ENCODE results near the gene HHAT. TPM values are rescaled to one million over a fixed set of nuclear protein-coding genes. Genes with fewer than 3 reads are reported as not detected.

HHAT gene
- total and polyA plus RNA-seq, 4 donors = 1.9 to 3.9 (median 2.6) TPM

DNA sequence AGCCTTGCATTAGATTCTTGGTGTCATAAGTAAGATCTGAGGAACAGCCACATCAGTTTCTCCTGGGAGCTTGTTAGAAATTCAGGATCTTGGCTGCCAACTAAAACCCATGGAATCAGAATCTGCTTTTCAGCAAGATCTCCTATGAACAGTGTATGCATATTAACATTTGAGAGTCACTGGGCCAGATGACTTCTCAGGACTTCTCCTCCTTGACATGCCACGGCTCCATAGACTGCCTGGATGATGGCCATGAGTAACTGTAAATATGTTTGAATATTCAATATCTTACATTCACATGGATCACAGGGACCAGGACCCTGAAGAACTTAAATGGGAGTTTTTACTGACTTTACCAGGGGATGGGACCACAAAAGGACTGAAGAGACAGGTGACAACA is 148.0 kb downstream of the HHAT start:
- WGBS, 2 donors = 88 to 99% methylated on average over 1 of the region's 1 CpG
- Histone ChIP-seq H3K27ac (ENCODE audit: low read depth in 1 of 2, low read length in 2 of 2) (no peak overlapping the region), H3K27me3 (ENCODE audit: control insufficient read depth in 1 of 2, insufficient read depth in 2 of 2, low read length in 1 of 2) (no peaks in the 10 kb centered on the region), H3K4me3 (ENCODE audit: low read length in 2 of 2) (no peak overlapping the region), H3K9me3 (ENCODE audit: control insufficient read depth, low read length) (no peaks in the 10 kb centered on the region), H3K36me3 (ENCODE audit: control insufficient read depth in 1 of 2, insufficient read depth in 2 of 2, low read length in 1 of 2) (no peaks in the 10 kb centered on the region), H3K4me1 (ENCODE audit: control insufficient read depth in 1 of 2, insufficient read depth in 2 of 2, low read length in 2 of 2) (peaks cover 0 to 2% of the 10 kb centered on the region in 2 donors)
- ATAC-seq (ENCODE audit: low FRiP score) (no peak), DNase-seq (no peak)
- intact Hi-C loops (cut with DNase I) = no loop called here

DNA sequence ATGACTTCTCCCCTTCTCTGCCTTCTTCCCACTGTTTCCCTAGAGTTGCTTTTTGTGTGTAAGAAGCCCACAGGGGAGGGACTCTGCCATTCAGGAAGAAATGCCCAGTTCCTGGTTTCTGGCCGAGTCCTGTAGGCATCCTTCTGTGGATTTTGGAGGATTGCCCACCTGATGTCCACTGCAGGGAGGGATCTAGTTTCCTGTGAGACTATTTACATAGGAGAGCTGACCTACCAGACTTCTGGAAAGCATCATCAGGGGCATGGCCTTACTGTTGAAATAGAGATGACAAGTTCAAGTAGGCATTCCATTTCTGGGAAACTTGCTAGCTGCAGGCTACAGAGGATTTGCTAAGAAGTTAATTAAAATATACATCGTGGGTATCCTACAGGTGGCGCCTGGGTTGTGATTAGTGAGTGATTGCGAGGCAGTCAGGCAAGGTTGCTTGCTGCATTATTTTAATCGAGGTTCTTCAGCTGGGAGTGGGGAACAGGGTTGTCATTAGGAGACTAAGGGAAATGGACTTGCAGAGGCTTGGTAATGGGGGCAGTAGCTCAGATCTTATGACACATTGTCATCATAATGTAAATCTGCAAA is 148.7 kb downstream of the HHAT start:
- H3K36me3 ChIP-seq (ENCODE audit: control insufficient read depth in 1 of 2, insufficient read depth in 2 of 2, low read length in 1 of 2) = no peaks in the 10 kb centered on the region
- no peak overlapping the region for H3K27ac ChIP-seq (ENCODE audit: low read depth in 1 of 2, low read length in 2 of 2)
- no peak for DNase-seq

DNA sequence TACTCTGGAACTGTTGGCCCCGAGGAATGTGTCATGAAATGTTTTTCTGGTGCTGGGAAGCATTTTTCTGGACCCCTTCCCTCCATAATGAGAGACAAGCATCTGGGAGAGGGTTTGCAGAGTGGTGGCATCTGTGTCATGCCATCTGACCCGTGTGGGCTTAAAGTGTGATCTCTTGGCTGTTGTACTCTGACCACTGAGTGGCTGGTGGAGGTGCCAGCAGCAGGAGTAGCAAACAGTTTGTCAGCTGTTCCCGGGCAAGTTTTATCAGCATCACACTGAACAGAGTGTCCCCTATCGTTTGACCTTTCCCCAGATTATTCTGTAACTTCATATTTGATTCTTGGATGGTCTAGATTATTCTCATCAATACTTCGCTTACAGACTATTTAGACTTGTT is 150.1 kb downstream of the HHAT start:
- ATAC-seq (ENCODE audit: low FRiP score) (no peak), DNase-seq (no peak)
- peaks cover 0 to 2% of the 10 kb centered on the region in 2 donors for H3K4me1 ChIP-seq (ENCODE audit: control insufficient read depth in 1 of 2, insufficient read depth in 2 of 2, low read length in 2 of 2)
- H3K27me3 ChIP-seq (ENCODE audit: control insufficient read depth in 1 of 2, insufficient read depth in 2 of 2, low read length in 1 of 2) = no peaks in the 10 kb centered on the region
- no peaks in the 10 kb centered on the region for H3K36me3 ChIP-seq (ENCODE audit: control insufficient read depth in 1 of 2, insufficient read depth in 2 of 2, low read length in 1 of 2)
- H3K27ac ChIP-seq (ENCODE audit: low read depth in 1 of 2, low read length in 2 of 2) = no peak overlapping the region
- intact Hi-C loops (cut with DNase I) = no loop called here
- no peaks in the 10 kb centered on the region for H3K9me3 ChIP-seq (ENCODE audit: control insufficient read depth, low read length)
- H3K4me3 ChIP-seq (ENCODE audit: low read length in 2 of 2) = no peak overlapping the region
- WGBS, 2 donors = 84 to 85% methylated on average over 5 of the region's 5 CpGs

More for the DNA sequence above, 148.7 kb downstream of the HHAT start:
- ATAC-seq (ENCODE audit: low FRiP score) = no peak
- H3K4me3 ChIP-seq (ENCODE audit: low read length in 2 of 2) = no peak overlapping the region
- no peaks in the 10 kb centered on the region for H3K27me3 ChIP-seq (ENCODE audit: control insufficient read depth in 1 of 2, insufficient read depth in 2 of 2, low read length in 1 of 2)
- peaks cover 0 to 2% of the 10 kb centered on the region in 2 donors for H3K4me1 ChIP-seq (ENCODE audit: control insufficient read depth in 1 of 2, insufficient read depth in 2 of 2, low read length in 2 of 2)
- no peaks in the 10 kb centered on the region for H3K9me3 ChIP-seq (ENCODE audit: control insufficient read depth, low read length)
- intact Hi-C loops (cut with DNase I) = no loop called here
- WGBS, 2 donors = 47 to 48% methylated on average over 5 of the region's 5 CpGs

DNA sequence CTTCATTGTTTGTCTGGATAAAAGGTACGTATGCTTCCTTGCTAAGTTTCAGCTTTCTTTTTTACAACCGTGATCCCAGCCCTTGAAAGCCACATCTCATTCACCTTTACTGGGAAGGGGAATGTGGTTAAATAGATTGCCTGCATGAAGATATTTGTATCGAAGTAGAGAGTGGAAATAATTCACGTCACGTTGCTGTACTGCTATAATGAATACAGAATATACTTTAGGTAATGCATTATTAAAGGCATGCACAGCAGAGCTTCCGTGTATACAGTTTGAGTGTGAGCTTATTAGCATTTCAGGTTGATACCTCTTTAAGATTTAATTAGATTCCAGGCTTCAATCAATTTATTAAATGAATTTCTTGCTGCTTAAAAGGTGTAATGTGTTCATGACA is 153.8 kb downstream of the HHAT start:
- H3K27me3 ChIP-seq (ENCODE audit: control insufficient read depth in 1 of 2, insufficient read depth in 2 of 2, low read length in 1 of 2) = no peaks in the 10 kb centered on the region
- 90 to 91% methylated on average over 6 of the region's 6 CpGs for WGBS, 2 donors
- ATAC-seq (ENCODE audit: low FRiP score) (no peak), DNase-seq (no peak)
- intact Hi-C loops (cut with DNase I) = no loop called here
- no peak overlapping the region for H3K4me3 ChIP-seq (ENCODE audit: low read length in 2 of 2)
- peaks cover 0 to 2% of the 10 kb centered on the region in 2 donors for H3K4me1 ChIP-seq (ENCODE audit: control insufficient read depth in 1 of 2, insufficient read depth in 2 of 2, low read length in 2 of 2)
- H3K9me3 ChIP-seq (ENCODE audit: control insufficient read depth, low read length) = no peaks in the 10 kb centered on the region
- H3K36me3 ChIP-seq (ENCODE audit: control insufficient read depth in 1 of 2, insufficient read depth in 2 of 2, low read length in 1 of 2) = no peaks in the 10 kb centered on the region
- H3K27ac ChIP-seq (ENCODE audit: low read depth in 1 of 2, low read length in 2 of 2) = no peak overlapping the region

DNA sequence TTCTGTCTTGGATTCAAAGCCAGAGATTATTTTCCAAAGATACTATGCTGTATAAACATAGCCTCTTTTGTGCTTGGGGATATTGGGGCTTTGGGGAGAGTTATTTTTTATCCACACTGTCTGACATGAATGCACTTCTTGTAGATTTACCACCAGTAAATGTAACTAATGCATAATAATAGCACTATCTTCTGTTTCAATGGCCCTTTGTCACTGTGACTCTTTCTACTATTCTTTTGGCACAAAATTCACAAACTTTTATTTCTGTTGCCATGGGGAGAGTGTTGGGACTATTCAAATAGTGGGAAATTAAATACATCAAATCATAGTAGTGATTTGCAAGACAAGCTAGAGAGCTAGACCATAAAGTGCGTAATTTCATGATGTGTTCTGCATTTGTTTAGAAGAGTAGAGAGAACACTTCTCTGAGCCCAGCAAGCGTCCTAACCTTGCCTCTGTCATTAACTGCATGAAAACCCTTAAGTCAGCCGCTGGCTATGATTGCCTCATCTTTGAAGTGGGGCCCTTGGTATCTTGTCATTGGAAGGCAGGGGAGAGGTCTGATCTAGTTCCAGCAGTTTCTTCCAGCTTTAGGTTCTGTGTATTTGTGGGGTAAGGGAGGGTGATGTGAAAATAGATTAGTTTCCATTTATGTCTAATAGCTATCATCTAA is 154.4 kb downstream of the HHAT start:
- WGBS, 2 donors = 79 to 90% methylated on average over 3 of the region's 3 CpGs
- no peak for DNase-seq
- intact Hi-C loops (cut with DNase I) = no loop called here
- ATAC-seq (ENCODE audit: low FRiP score) = no peak
- Histone ChIP-seq H3K27me3 (ENCODE audit: control insufficient read depth in 1 of 2, insufficient read depth in 2 of 2, low read length in 1 of 2) (no peaks in the 10 kb centered on the region), H3K4me3 (ENCODE audit: low read length in 2 of 2) (no peak overlapping the region), H3K27ac (ENCODE audit: low read depth in 1 of 2, low read length in 2 of 2) (no peak overlapping the region), H3K4me1 (ENCODE audit: control insufficient read depth in 1 of 2, insufficient read depth in 2 of 2, low read length in 2 of 2) (peaks cover 0 to 2% of the 10 kb centered on the region in 2 donors), H3K9me3 (ENCODE audit: control insufficient read depth, low read length) (no peaks in the 10 kb centered on the region), H3K36me3 (ENCODE audit: control insufficient read depth in 1 of 2, insufficient read depth in 2 of 2, low read length in 1 of 2) (no peaks in the 10 kb centered on the region)

DNA sequence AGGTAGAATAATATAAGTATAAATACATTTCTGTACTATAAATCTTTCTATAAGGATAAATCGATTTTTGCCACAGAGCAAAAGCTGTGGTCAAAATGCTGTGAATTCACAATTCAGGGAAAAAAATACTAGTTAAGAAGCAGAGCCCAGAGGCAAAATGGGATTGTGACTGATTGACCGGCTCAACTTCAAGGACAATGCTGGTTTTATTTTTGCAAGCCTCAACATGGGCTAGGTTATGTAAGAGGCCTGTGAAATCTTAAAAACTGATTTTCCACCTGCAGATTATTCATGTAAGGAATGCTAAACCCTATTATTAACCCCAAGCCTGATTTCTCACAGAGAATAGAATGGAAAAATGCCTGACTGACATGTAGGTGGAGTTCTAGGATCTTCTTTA is 155.1 kb downstream of the HHAT start:
- Histone ChIP-seq H3K36me3 (ENCODE audit: control insufficient read depth in 1 of 2, insufficient read depth in 2 of 2, low read length in 1 of 2) (no peaks in the 10 kb centered on the region), H3K27me3 (ENCODE audit: control insufficient read depth in 1 of 2, insufficient read depth in 2 of 2, low read length in 1 of 2) (no peaks in the 10 kb centered on the region), H3K4me3 (ENCODE audit: low read length in 2 of 2) (no peak overlapping the region), H3K4me1 (ENCODE audit: control insufficient read depth in 1 of 2, insufficient read depth in 2 of 2, low read length in 2 of 2) (no peaks in the 10 kb centered on the region), H3K9me3 (ENCODE audit: control insufficient read depth, low read length) (no peaks in the 10 kb centered on the region), H3K27ac (ENCODE audit: low read depth in 1 of 2, low read length in 2 of 2) (no peak overlapping the region)
- 85 to 87% methylated on average over 2 of the region's 2 CpGs for WGBS, 2 donors
- DNase-seq (no peak), ATAC-seq (ENCODE audit: low FRiP score) (no peak)
- intact Hi-C loops (cut with DNase I) = no loop called here

DNA sequence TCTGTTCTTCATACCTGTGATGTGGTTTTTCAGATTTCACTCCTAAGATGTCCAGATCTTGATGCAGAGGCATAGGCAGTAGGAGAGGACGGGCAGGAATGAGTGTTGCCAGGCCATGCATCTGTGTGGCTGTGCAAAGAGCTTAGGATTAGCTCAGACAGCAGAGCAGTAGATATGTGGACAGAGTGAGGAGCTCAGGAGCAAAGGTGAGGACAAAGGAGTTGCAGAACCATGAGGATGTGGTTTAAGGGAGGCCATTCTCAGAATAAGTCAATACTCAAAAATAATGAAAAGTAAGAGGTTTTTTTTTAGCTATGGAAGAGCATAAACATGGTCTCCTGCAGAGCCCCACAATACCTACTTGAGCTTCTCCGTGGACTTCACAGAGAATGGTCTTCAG is 158.3 kb downstream of the HHAT start:
- 85% methylated on average over 2 of the region's 2 CpGs for WGBS, 2 donors
- intact Hi-C loops (cut with DNase I) = no loop called here
- H3K4me1 ChIP-seq (ENCODE audit: control insufficient read depth in 1 of 2, insufficient read depth in 2 of 2, low read length in 2 of 2) = no peaks in the 10 kb centered on the region
- H3K9me3 ChIP-seq (ENCODE audit: control insufficient read depth, low read length) = no peaks in the 10 kb centered on the region
- no peaks in the 10 kb centered on the region for H3K36me3 ChIP-seq (ENCODE audit: control insufficient read depth in 1 of 2, insufficient read depth in 2 of 2, low read length in 1 of 2)
- no peak overlapping the region for H3K27ac ChIP-seq (ENCODE audit: low read depth in 1 of 2, low read length in 2 of 2)
- DNase-seq = no peak
- ATAC-seq (ENCODE audit: low FRiP score) = no peak
- no peaks in the 10 kb centered on the region for H3K27me3 ChIP-seq (ENCODE audit: control insufficient read depth in 1 of 2, insufficient read depth in 2 of 2, low read length in 1 of 2)
- no peak overlapping the region for H3K4me3 ChIP-seq (ENCODE audit: low read length in 2 of 2)

DNA sequence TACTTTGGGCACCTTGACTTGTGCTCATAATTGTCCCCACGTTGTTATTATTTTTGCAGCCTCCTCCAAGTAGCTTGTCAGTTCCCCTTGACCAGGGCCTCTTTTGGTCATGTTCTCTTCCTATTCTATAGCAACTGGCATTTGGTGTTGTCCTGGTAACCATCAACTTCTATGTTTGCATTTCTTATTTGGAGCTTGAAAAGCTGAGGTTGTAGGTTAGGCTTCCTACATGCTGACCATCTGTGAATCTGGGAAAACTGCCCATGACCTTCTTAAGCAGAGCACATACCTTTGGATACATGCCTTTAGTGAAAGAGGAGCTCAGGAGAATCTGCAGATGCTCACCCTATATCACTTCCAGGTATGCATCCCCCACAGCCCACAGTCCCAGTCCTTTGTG is 160.8 kb downstream of the HHAT start:
- H3K9me3 ChIP-seq (ENCODE audit: control insufficient read depth, low read length) = no peaks in the 10 kb centered on the region

DNA sequence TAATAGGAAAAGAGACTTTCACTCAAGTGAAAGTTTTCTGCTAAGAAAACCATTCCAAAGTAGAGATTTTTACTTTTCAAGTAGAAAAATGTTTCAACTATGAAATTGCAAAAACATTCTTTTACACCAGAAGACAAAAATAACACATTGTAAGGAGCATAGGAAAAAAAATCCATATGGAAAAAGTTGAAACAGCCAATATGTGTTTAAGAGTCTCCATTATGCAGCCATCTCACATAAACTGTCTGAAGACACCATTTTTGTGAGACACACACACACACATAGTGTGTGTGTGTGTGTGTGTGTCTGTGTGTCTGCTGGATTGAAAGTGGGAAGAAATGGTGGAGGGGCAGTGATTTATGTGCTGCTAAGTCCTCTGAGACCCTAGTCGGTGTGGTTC is 162.1 kb downstream of the HHAT start:
- Histone ChIP-seq H3K27ac (ENCODE audit: low read depth in 1 of 2, low read length in 2 of 2) (no peak overlapping the region), H3K27me3 (ENCODE audit: control insufficient read depth in 1 of 2, insufficient read depth in 2 of 2, low read length in 1 of 2) (no peaks in the 10 kb centered on the region), H3K4me1 (ENCODE audit: control insufficient read depth in 1 of 2, insufficient read depth in 2 of 2, low read length in 2 of 2) (no peaks in the 10 kb centered on the region), H3K36me3 (ENCODE audit: control insufficient read depth in 1 of 2, insufficient read depth in 2 of 2, low read length in 1 of 2) (no peaks in the 10 kb centered on the region), H3K9me3 (ENCODE audit: control insufficient read depth, low read length) (no peaks in the 10 kb centered on the region), H3K4me3 (ENCODE audit: low read length in 2 of 2) (no peak overlapping the region)
- no peak for ATAC-seq (ENCODE audit: low FRiP score)
- 30 to 60% methylated on average over 1 of the region's 1 CpG for WGBS, 2 donors
- intact Hi-C loops (cut with DNase I) = no loop called here
- DNase-seq = no peak

More for the DNA sequence above, 160.8 kb downstream of the HHAT start:
- ATAC-seq (ENCODE audit: low FRiP score) = no peak
- no peaks in the 10 kb centered on the region for H3K4me1 ChIP-seq (ENCODE audit: control insufficient read depth in 1 of 2, insufficient read depth in 2 of 2, low read length in 2 of 2)
- H3K4me3 ChIP-seq (ENCODE audit: low read length in 2 of 2) = no peak overlapping the region
- H3K36me3 ChIP-seq (ENCODE audit: control insufficient read depth in 1 of 2, insufficient read depth in 2 of 2, low read length in 1 of 2) = no peaks in the 10 kb centered on the region
- H3K27ac ChIP-seq (ENCODE audit: low read depth in 1 of 2, low read length in 2 of 2) = no peak overlapping the region
- 88 to 92% methylated on average over 1 of the region's 1 CpG for WGBS, 2 donors
- DNase-seq = no peak
- no peaks in the 10 kb centered on the region for H3K27me3 ChIP-seq (ENCODE audit: control insufficient read depth in 1 of 2, insufficient read depth in 2 of 2, low read length in 1 of 2)
- intact Hi-C loops (cut with DNase I) = no loop called here
